Left ventricle myocardium inferior (tissue), 1 donor: ENCODE measurements around the gene DCAF10. TPM values are rescaled to one million over a fixed set of nuclear protein-coding genes. Genes with fewer than 3 reads are reported as not detected.
"Not testable (repeated sequence)": the region's sequence is repeated elsewhere in the genome, so short reads cannot be mapped to it uniquely, and the experiment has no call there.

Experiments
- DNase-seq: peaks from one replicate; pipeline ENCODE4 v3.0.0-alpha.2; 2020
- H3K27ac ChIP-seq: fragments of 200-600 bp; replicated peaks from 2 replicates; pipeline ENCODE4 v1.8.0; 2021
- H3K27me3 ChIP-seq: fragments of 200-600 bp; 2 replicates; pipeline ENCODE4 v1.8.0; 2021; ENCODE audit warnings: low read depth
- H3K36me3 ChIP-seq: fragments of 200-600 bp; 2 replicates; pipeline ENCODE4 v1.8.0; 2021
- H3K4me1 ChIP-seq: fragments of 200-600 bp; 2 replicates; pipeline ENCODE4 v1.8.0; 2021
- H3K4me3 ChIP-seq: fragments of 200-600 bp; 2 replicates; pipeline ENCODE4 v1.8.0; 2021; ENCODE audit warnings: mild to moderate bottlenecking, moderate library complexity
- H3K9me3 ChIP-seq: fragments of 200-600 bp; replicated peaks from 2 replicates; pipeline ENCODE4 v1.8.0; 2021
- CTCF ChIP-seq: fragments of 200-600 bp; IDR thresholded peaks from 2 replicates; pipeline ENCODE4 v1.8.0; 2021; ENCODE audit warnings: antibody characterized with exemption, mild to moderate bottlenecking, borderline replicate concordance
- intact Hi-C: fragments of 100-400 bp; cut with micrococcal nuclease; formaldehyde crosslinking; loops from one replicate; pipeline ENCODE4 v1.11.0; 2022
- total RNA-seq: library from RNA; stranded (reverse); fragmentation: NEBNext Ultra II Directional; extraction: Animal tissue kit (Norgen Biotek cat#: 25700); gene quantifications from one replicate; pipeline ENCODE4 v1.2.1, GENCODE V29; 2021
- donor health status: DM: no; HTN: yes; CAD: no; lungs with severe emphysema.

The DCAF10 gene
- total RNA-seq, 1 donor from 2014 or later, result 20.8 TPM

GRCh38 chr9:37758747-37759146, 41.9 kb upstream of the DCAF10 start:
- no peak for DNase-seq
- intact Hi-C loops, result no loop called here
- no peaks in the 10 kb centered on the region for H3K9me3 ChIP-seq
- no peaks in the 10 kb centered on the region for H3K27me3 ChIP-seq
- H3K27ac ChIP-seq, result no peak overlapping the region
- H3K4me1 ChIP-seq, result peaks cover 14% of the 10 kb centered on the region
- H3K4me3 ChIP-seq, result no peak overlapping the region
- H3K36me3 ChIP-seq, result peaks cover 25% of the 10 kb centered on the region
- no peak for TF ChIP-seq CTCF

GRCh38 chr9:37760416-37761161, 40.0 kb upstream of the DCAF10 start:
- Histone ChIP-seq H3K27me3 (no peaks in the 10 kb centered on the region), H3K4me1 (no peaks in the 10 kb centered on the region), H3K36me3 (peaks cover 38% of the 10 kb centered on the region), H3K9me3 (no peaks in the 10 kb centered on the region), H3K4me3 (no peak overlapping the region), H3K27ac (no peak overlapping the region)
- intact Hi-C loops, result no loop called here
- no peak for TF ChIP-seq CTCF
- DNase-seq, result no peak

- H3K4me3 ChIP-seq, result no peak overlapping the region
- intact Hi-C loops, result no loop called here
- no peak overlapping the region for H3K27ac ChIP-seq
- H3K9me3 ChIP-seq, result no peaks in the 10 kb centered on the region
- no peak for DNase-seq
- peaks cover 38% of the 10 kb centered on the region for H3K36me3 ChIP-seq
- H3K27me3 ChIP-seq, result no peaks in the 10 kb centered on the region
- TF ChIP-seq CTCF, result no peak
- H3K4me1 ChIP-seq, result no peaks in the 10 kb centered on the region
Observed at GRCh38 chr9:37761511-37761910, 39.1 kb upstream of the DCAF10 start.

- peaks cover 43% of the 10 kb centered on the region for H3K36me3 ChIP-seq
- H3K4me3 ChIP-seq, DNase-seq, H3K4me1 ChIP-seq, H3K27me3 ChIP-seq, H3K9me3 ChIP-seq, intact Hi-C loops, H3K27ac ChIP-seq: not testable (repeated sequence)
Observed at GRCh38 chr9:37765263-37765662, 35.3 kb upstream of the DCAF10 start.

GRCh38 chr9:37769306-37769705, 31.3 kb upstream of the DCAF10 start:
- Histone ChIP-seq H3K4me1 (no peaks in the 10 kb centered on the region), H3K27ac (no peak overlapping the region), H3K4me3 (no peak overlapping the region), H3K9me3 (no peaks in the 10 kb centered on the region), H3K36me3 (peaks cover 47% of the 10 kb centered on the region), H3K27me3 (no peaks in the 10 kb centered on the region)
- DNase-seq, result no peak
- intact Hi-C loops, result no loop called here
- no peak for TF ChIP-seq CTCF

GRCh38 chr9:37769995-37770394, 30.6 kb upstream of the DCAF10 start:
- Histone ChIP-seq H3K27me3 (no peaks in the 10 kb centered on the region), H3K4me1 (no peaks in the 10 kb centered on the region), H3K27ac (no peak overlapping the region), H3K4me3 (no peak overlapping the region), H3K36me3 (peaks cover 41% of the 10 kb centered on the region), H3K9me3 (no peaks in the 10 kb centered on the region)
- no peak for DNase-seq
- no peak for TF ChIP-seq CTCF
- intact Hi-C loops, result no loop called here
